Measurements from ENCODE around the gene TMEM233. TPM values are rescaled to one million over a fixed set of nuclear protein-coding genes. Genes with fewer than 3 reads are reported as not detected.
"Not testable (repeated sequence)": the region's sequence is repeated elsewhere in the genome, so short reads cannot be mapped to it uniquely, and the experiment has no call there.

Gene TMEM233
- total RNA-seq, 1 experiment from 2014 or later = 6.5 TPM

DNA sequence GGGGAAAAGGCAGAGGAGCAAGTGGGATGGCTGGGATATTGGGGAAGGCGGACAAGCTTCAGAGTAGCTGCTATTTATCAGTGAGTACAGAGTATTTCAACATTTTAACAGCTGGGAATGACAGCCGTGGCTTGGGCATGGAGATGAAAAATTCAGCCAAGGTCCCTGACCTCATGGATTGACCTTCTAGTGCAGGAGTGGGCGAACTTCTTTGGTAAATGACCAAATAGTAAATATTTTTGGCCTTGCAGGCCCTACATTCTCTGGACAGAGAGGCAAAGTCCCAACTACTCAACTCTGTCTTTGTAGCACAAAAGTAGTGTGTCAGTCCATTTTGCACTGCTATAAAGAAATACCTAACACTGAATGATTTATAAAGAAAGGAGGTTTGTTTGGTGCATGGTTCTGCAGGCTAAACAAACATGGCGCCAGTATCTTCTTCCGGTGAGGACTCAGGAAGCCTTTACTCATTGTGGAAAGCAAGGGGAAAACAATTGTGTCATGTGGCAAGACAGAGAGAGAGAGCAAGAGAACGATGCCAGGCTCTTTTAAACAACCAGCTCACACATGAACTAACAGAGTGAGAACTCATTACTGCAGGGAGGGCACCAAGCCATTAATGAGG lies 33.6 kb downstream of the TMEM233 start:
- Histone ChIP-seq H3K36me3 (no peaks in the 10 kb centered on the region), H3K27ac (no peak overlapping the region), H3K4me1 (peaks cover 6% of the 10 kb centered on the region; the same call in 1 of the 2 replicates), H3K4me3 (no peak overlapping the region), H3K27me3 (no peaks in the 10 kb centered on the region), H3K9me3 (replicated peaks) (no peaks in the 10 kb centered on the region)
- DNase-seq = no peak

- H3K4me1 ChIP-seq = peaks cover 6% of the 10 kb centered on the region; the same call in 1 of the 2 replicates
- no peaks in the 10 kb centered on the region for H3K27me3 ChIP-seq
- H3K4me3 ChIP-seq = no peak overlapping the region
- H3K27ac ChIP-seq = no peak overlapping the region
- H3K9me3 ChIP-seq (replicated peaks) = no peaks in the 10 kb centered on the region
- DNase-seq = no peak
- no peaks in the 10 kb centered on the region for H3K36me3 ChIP-seq
Measured at GRCh38 chr12:119627686-119628085, 34.1 kb downstream of the TMEM233 start.

DNA sequence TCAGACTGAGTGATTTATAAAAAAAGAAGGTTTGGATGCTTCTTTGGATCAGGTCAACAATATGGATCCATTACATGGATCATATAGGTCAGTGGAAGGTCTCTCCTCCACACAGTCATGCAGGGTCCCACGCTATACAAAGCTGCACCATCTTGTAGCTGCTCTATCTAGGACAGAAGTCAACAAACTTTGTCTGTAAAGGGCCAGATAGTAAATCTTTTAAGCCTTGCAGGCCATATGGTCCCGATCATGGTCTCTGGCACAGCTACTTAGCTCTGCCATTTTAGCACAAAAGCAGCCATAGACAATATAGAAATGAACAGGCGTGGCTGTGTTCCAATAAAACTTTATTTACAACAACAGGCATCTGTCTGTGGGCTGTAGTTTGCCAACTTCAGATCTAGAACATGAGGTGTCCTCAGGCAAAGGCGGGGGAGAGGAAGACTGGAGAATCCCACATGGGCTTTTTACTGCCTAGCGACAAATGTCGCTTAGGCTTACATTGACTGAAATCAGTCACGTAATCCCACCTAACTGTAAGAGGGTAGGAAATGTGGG lies 36.7 kb downstream of the TMEM233 start:
- H3K4me1 ChIP-seq = no peaks in the 10 kb centered on the region
- no peak overlapping the region for H3K4me3 ChIP-seq
- no peak overlapping the region for H3K27ac ChIP-seq
- DNase-seq = no peak
- no peaks in the 10 kb centered on the region for H3K27me3 ChIP-seq
- H3K36me3 ChIP-seq = no peaks in the 10 kb centered on the region; the same call in 1 of the 2 replicates
- no peaks in the 10 kb centered on the region for H3K9me3 ChIP-seq (replicated peaks)

DNA sequence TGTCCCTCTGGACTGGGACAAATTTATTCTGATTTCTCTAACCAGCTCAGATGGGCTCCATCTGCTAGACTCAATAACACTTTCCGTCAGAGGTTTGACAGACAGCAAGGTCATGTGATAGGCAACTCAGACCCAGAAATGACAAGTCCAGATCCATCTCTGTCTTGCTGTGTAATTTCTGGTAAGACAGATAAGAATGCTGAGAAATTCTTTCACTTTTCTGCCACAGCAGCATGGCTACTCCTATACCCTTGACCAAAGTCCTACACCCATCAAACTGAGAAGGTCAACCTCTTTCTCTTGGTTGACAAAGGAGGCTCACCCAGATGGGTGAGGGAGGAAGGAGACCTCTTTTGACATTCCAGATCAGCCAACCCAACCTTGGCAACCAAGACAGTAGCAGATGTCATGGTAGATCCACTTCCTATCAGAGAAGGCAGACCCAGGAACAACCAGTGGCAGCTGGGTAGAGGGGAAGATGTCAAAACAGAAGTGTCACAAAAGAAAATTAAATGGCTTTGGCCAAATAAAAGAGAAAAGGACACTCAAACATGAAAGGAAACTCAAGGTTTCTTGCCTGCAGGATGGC lies 37.5 kb downstream of the TMEM233 start:
- H3K9me3 ChIP-seq (replicated peaks) = no peaks in the 10 kb centered on the region
- no peaks in the 10 kb centered on the region; the same call in 1 of the 2 replicates for H3K36me3 ChIP-seq
- no peaks in the 10 kb centered on the region for H3K27me3 ChIP-seq
- H3K27ac ChIP-seq = no peak overlapping the region
- no peak for DNase-seq
- no peak overlapping the region for H3K4me3 ChIP-seq
- H3K4me1 ChIP-seq = no peaks in the 10 kb centered on the region

DNA sequence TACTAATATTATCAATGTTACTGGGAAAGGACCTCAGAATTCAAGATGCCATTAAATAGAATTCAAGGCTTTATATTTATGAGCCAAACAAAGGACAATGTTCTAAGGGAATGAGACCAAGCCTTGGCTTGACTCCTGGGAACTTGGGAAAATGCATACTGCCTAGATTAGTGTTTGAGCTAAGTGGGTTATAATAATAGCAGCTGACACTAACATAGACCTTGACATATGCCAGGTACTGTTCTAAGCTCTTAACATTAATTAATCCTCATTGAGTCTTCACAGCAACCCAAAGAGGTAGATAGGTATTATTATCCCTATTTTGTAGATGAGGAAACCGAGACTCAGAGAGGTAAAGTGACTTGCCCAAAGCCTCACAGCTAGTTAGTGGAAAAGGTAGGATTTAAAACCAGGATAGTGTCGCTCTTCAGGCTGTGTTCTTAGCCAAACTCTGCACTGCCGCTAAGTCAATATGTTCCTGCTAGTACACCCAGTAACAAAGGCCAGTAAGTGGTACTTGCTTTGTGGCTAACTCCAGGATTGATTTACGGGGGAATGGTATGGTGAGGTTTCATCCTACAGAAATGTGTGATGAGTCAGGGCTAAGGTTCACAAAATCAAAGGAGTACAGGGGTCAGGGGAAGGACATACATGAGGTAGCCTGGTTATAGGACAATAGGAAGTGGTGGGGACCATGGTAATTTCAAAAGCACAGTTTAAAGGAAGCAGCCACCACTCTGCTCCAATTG lies 38.5 kb downstream of the TMEM233 start:
- Histone ChIP-seq H3K4me3 (no peak overlapping the region), H3K9me3 (replicated peaks) (no peaks in the 10 kb centered on the region), H3K4me1 (no peaks in the 10 kb centered on the region), H3K27me3 (no peaks in the 10 kb centered on the region), H3K36me3 (no peaks in the 10 kb centered on the region; the same call in 1 of the 2 replicates), H3K27ac (no peak overlapping the region)
- peak in 1 of 2 experiments; percentile 20 for DNase-seq

DNA sequence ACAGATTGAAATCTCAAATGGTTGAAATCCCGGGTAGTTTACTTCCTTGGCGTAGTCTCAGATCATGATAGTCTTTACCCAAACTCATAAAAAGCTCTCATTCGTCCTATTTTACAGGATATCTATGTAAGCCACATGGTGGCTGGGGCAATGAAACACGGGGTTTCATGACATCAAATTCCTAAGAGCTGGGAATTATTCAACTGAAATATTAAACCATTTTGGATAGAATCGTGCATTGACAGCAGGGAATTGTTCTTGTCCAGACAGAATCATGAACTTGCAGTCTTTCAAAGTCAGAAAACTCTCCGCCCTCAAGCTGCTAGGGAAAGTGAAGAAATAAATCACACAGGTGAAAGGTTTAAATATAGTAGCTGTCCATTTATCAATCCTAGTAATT lies 41.2 kb downstream of the TMEM233 start:
- no peak for DNase-seq
- no peaks in the 10 kb centered on the region for H3K9me3 ChIP-seq (replicated peaks)
- H3K4me1 ChIP-seq = no peaks in the 10 kb centered on the region
- no peaks in the 10 kb centered on the region for H3K27me3 ChIP-seq
- no peak overlapping the region for H3K4me3 ChIP-seq
- no peaks in the 10 kb centered on the region; the same call in 1 of the 2 replicates for H3K36me3 ChIP-seq
- H3K27ac ChIP-seq = no peak overlapping the region

GRCh38 chr12:119642986-119643385 lies 49.4 kb downstream of the TMEM233 start:
- no peaks in the 10 kb centered on the region for H3K27me3 ChIP-seq
- no peak overlapping the region for H3K27ac ChIP-seq
- peaks cover 11% of the 10 kb centered on the region for H3K4me1 ChIP-seq
- peak in 1 of 2 experiments; percentile 19 for DNase-seq
- H3K9me3 ChIP-seq (replicated peaks) = no peaks in the 10 kb centered on the region
- H3K4me3 ChIP-seq = no peak overlapping the region
- H3K36me3 ChIP-seq = no peaks in the 10 kb centered on the region

- no peaks in the 10 kb centered on the region for H3K36me3 ChIP-seq
- peak; percentile 57 to 82 for DNase-seq
- H3K9me3 ChIP-seq (replicated peaks) = no peaks in the 10 kb centered on the region
- H3K27ac ChIP-seq = peak overlapping the region; percentile 21
- no peaks in the 10 kb centered on the region for H3K27me3 ChIP-seq
- H3K4me3 ChIP-seq = no peak overlapping the region
- peaks cover 11% of the 10 kb centered on the region for H3K4me1 ChIP-seq
Measured at GRCh38 chr12:119644930-119645329, 51.4 kb downstream of the TMEM233 start.

DNA sequence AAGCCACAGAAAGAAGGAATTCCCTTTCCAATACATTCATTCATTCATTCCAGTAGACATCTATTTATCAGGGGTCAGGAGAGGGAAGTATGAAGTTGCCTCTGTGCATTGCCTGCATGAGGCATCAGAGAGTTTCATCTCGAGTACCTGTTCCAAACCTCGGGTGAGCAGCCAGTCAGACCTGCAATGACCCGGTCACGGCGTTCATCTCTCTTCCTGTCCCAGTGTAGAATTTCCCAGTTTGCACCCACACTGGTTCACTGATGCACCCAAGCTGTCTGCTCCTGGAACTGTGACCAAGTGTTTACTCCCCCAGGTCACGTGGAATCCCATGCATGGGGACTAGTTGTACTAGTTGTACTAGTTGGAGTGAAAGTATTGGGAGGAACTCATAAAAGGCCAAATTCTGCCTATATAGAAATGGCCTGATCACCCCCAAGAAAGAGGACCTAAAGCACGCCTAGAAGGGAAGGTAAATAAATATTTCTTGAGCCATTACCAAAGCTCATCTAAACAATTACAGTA lies 52.0 kb downstream of the TMEM233 start:
- DNase-seq = no peak
- no peaks in the 10 kb centered on the region for H3K36me3 ChIP-seq
- no peak overlapping the region; the same call in 1 of the 2 replicates for H3K27ac ChIP-seq
- no peaks in the 10 kb centered on the region for H3K9me3 ChIP-seq (replicated peaks)
- H3K4me3 ChIP-seq = no peak overlapping the region
- no peaks in the 10 kb centered on the region for H3K27me3 ChIP-seq
- peaks cover 11% of the 10 kb centered on the region for H3K4me1 ChIP-seq

DNA sequence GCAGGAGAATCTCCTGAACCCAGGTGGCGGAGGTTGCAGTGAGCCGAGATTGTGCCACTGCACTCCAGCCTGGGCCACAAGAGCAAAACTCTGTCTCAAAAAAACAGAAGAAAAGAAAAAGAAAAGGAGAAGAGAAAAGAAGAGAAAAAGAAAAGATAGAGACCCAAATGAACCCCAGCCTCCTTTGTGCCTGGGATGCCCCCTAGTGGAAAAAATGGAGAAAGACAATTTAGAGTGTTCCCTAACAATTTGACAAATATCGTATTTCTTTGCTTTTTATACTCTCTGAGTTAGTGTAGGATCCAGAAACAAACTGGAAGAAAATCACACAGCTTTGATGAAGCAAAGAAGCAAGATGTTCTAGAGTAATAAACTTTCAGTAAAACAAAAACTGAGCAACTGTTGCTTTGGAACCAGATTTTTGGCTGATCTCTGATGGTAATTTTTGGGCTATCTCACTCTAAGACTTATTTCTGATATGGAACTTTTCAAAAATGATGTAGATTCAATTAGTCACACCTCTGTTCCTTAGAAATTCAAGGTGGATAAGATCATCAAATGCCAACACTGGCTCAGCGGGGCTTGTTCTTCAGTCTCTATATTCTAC lies 55.7 kb downstream of the TMEM233 start:
- H3K36me3 ChIP-seq = no peaks in the 10 kb centered on the region
- 0 out of 2 replicates have a peak, but pooled peaks cover 4% of the 10 kb centered on the region for H3K9me3 ChIP-seq (replicated peaks)
- no peak overlapping the region for H3K4me3 ChIP-seq
- H3K27ac ChIP-seq = no peak overlapping the region
- H3K4me1 ChIP-seq = peaks cover 11% of the 10 kb centered on the region
- no peaks in the 10 kb centered on the region for H3K27me3 ChIP-seq
- DNase-seq = peak in 1 of 2 experiments; percentile 58

DNA sequence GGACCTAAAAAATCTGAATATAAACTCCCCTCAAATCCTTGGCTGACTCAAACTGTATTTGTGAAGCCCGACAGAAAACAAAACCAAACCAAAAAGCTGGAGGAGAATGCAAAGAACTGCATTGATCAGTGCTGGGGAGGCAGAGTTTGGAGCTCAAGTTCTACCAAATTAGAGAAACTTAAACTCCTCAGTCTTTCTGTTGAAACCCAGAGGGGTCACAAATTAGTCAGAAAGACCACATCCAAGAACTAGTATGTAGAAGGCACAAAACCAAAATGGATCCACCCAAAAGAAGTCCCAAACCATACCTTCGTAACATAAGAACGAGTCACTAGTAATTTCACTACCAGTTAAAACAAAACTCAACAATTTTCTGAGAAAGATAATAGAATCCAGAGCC lies 59.1 kb downstream of the TMEM233 start:
- no peak for DNase-seq
- H3K9me3 ChIP-seq (replicated peaks) = 0 out of 2 replicates have a peak, but pooled peaks cover 4% of the 10 kb centered on the region
- no peaks in the 10 kb centered on the region for H3K36me3 ChIP-seq
- no peak overlapping the region for H3K27ac ChIP-seq
- H3K27me3 ChIP-seq = no peaks in the 10 kb centered on the region
- H3K4me3 ChIP-seq = no peak overlapping the region
- no peaks in the 10 kb centered on the region for H3K4me1 ChIP-seq

DNA sequence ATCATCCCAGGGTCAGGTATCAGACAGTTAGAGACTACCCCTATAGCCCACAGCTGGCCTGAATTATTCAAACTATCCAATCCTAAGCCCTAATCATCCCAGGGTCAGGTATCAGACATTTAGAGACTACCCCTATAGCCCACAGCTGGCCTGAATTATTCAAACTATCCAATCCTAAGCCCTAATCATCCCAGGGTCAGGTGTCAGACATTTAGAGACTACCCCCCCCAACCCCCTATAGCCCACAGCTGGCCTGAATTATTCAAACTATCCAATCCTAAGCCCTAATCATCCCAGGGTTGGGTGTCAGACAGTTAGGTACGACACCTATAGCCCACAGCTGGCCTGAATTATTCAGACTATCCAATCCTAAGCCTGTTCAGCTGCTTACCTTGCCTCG lies 63.4 kb downstream of the TMEM233 start:
- H3K27ac ChIP-seq; H3K36me3 ChIP-seq; H3K27me3 ChIP-seq; H3K4me3 ChIP-seq; H3K4me1 ChIP-seq; H3K9me3 ChIP-seq (replicated peaks); DNase-seq: not testable (repeated sequence)

- H3K27ac ChIP-seq; H3K36me3 ChIP-seq; H3K4me3 ChIP-seq; H3K27me3 ChIP-seq; H3K4me1 ChIP-seq; DNase-seq; H3K9me3 ChIP-seq (replicated peaks): not testable (repeated sequence)
Measured at GRCh38 chr12:119658166-119658565, 64.6 kb downstream of the TMEM233 start.

DNA sequence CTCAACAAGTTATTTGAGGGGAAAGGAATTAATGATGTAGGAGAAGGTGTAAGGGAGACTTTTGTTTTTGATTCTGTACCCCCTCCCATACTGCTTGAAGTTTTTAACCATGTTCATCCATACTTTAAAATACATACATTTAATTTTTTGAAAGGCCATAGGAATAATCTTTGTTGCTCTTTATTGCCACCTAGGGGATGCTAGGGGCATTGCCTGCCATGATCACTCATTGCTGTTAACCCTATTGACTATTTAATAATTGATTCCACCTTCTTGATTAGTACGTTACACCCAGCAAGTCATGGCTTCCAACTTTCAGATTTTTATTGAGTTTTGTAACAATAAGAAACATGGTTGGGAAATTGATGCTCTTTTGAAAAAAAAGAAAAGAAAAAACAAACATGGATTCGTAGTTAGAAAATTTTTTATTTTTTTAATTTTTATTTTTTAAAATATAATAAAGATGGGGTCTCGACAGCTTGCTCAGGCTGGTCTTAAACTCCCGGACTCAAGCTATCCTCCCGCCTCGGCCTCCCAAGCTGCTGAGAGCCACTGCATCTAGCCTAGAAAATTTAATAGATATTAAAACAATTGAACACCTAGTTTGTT lies 65.8 kb downstream of the TMEM233 start:
- DNase-seq = peak in 1 of 2 experiments; percentile 61
- Histone ChIP-seq H3K27ac (no peak overlapping the region), H3K9me3 (replicated peaks) (no peaks in the 10 kb centered on the region), H3K27me3 (no peaks in the 10 kb centered on the region), H3K4me1 (no peaks in the 10 kb centered on the region), H3K36me3 (no peaks in the 10 kb centered on the region), H3K4me3 (no peak overlapping the region)

All from SJCRH30 (cell line).